DMS114 treated with DMSO at 0.1 percent for 48 hours (cell line): ENCODE results near the gene PCK1.

ENCODE experiments used
- DNase-seq: peaks from one replicate; lab custom pipeline; 2025; ENCODE audit not compliant: unreplicated experiment; lab: John Stamatoyannopoulos, UW

The PCK1 gene

GRCh38 chr20:57559658-57560553 lies 1.0 kb upstream of the PCK1 start:
- no peak for DNase-seq

DNA sequence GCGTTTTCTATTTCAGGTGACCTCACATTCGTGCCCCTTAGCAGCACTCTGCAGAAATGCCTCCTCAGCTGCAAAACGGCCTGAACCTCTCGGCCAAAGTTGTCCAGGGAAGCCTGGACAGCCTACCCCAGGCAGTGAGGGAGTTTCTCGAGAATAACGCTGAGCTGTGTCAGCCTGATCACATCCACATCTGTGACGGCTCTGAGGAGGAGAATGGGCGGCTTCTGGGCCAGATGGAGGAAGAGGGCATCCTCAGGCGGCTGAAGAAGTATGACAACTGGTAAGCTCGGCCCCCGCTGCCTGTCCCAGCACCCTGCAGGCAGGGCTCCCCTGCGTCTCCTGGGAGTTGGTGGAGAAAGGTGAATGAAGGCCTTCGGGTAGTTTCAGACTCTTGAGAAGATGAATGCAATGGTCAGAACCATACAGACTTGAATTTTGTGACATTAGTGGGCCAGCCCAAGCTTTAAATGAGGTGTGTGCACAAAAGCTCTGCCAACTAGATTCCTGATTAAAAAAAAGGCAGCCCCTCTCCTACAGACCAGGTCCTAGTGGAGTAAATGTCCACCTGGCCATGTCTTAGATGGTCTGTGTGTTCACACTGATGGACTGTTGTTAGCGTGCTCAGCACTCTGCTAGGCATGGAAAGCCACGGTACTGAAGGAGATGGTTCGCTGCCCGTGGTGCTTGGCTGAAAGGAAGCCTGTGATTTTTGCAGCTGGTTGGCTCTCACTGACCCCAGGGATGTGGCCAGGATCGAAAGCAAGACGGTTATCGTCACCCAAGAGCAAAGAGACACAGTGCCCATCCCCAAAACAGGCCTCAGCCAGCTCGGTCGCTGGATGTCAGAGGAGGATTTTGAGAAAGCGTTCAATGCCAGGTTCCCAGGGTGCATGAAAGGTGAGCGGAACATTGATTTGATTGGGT lies 708 bp downstream of the PCK1 start:
- no peak for DNase-seq

- no peak for DNase-seq
These were observed 1.9 kb downstream of the PCK1 start for GRCh38 chr20:57562541-57563465.

GRCh38 chr20:57563522-57563921 lies 2.6 kb downstream of the PCK1 start:
- DNase-seq, result no peak

DNA sequence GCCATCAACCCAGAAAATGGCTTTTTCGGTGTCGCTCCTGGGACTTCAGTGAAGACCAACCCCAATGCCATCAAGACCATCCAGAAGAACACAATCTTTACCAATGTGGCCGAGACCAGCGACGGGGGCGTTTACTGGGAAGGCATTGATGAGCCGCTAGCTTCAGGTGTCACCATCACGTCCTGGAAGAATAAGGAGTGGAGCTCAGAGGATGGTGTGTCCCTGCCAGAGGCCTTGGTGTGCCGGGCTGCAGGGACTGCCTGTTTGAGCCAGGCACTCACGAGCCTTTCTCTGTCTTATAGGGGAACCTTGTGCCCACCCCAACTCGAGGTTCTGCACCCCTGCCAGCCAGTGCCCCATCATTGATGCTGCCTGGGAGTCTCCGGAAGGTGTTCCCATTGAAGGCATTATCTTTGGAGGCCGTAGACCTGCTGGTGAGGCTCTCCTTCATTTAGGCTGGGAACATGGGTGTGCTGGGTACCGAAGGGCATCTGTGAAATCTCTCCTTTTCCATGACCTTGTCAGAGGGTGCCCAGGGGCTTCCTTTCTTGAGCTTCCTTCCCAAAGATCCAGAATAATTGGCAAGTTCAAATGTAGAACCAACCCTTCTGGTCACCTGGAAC lies 3.4 kb downstream of the PCK1 start:
- no peak for DNase-seq

GRCh38 chr20:57564951-57565642 lies 4.2 kb downstream of the PCK1 start:
- DNase-seq, result no peak

DNA sequence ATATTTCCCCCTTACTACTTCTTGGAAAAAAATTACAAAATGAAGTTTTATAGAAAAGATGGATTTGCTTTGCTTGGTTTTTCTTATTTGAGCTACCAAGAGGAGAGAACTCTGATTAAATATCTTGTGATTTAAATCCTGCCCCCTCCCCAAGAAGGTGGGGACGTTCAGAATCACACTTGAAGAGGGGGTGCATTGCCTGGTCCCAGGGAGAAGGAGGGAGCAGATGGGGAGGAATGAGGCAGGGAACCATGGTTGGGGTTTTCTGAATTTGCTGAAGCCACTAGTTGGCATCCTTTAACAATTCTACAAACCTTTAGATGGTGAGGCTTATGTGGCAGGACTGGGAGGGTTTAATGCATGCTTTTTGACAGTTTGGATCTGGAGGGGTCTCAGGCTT lies 5.5 kb downstream of the PCK1 start:
- no peak for DNase-seq

GRCh38 chr20:57566803-57567459 lies 6.0 kb downstream of the PCK1 start:
- DNase-seq, result no peak

DNA sequence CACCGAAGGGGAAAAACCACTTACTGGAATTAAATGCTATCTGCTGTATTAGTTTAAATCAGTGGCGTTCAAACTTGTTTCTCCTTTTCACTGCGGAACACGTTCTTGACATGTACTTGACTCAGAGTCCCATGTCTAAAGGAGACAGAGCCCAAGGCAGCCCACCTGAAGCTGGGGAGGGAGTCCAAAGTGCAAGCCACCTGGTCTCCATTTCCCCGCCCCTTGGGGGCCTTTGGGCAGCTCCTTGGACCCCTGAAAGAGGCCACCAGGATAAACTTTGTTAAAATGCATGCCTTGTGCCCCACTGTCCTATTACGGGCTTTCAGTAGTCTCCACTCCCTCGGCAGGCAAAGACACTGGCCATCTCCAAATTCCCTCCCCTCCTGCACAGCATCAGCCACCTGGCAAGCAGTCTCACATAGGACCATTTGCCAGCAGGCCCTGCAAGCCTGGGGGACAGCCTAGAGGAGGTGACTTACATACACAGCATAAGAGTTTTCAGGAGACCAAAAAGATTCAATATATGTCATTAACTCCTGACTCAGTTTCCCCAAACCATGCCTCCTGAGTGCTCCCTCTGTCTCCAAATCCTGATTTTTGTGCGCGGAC lies 6.7 kb downstream of the PCK1 start:
- DNase-seq, result no peak

GRCh38 chr20:57568088-57568896 lies 7.4 kb downstream of the PCK1 start:
- no peak for DNase-seq

DNA sequence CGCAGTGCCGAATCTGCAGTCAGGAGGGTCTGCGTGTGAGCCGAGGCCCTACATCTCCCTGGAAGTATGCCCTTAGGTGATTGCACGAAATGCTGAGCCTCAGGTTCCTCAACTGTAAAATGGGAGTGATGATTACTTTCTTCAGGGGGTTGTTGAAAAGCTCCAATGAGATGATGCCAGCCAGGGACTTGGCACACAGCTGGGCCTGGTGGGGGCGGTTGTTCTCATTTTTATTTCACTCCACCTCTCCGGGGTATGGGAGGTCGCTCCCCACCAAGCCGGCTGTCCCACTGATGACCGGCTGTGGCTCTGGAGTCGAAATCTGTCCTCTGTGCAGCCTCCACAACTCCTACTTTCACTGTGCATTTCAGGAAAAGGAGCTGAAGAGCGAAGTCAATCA lies 8.1 kb downstream of the PCK1 start:
- no peak for DNase-seq

DNA sequence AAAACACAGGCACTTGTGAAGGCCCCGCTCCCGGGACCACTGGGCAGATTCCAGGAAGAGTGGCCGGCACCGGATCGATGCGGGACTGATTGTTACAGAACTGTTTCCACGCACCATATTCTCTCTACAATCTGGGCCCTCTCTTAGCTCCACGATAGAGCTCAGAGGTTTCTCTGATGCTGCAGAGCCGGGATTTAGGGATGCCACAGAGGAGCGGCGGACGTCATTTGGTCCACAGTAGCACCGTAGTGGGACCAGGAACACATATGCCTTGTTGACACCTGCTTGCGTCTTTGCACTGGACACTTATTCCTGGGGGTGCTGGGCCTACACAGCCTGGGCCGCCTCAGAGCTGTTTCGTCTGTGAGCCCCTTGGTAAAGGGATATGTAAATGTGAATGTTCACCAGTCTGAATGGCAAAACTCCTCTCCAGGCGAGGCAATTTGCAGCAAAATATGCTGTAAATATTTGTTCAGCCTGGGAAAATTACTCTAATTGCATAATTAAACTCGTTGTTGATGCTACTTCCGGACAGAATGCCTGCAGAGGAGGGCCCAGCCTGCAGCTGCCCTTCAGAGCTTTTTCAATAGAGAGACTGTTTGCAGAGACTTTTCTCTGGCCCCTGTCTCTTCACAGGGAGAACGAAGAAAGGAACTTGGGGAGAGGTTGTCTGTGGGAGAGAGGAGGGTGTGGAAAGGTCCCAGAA lies 9.4 kb downstream of the PCK1 start:
- no peak for DNase-seq

- DNase-seq, result no peak
These were observed 10.0 kb downstream of the PCK1 start for GRCh38 chr20:57570920-57571319.

- DNase-seq, result no peak
These were observed 11.0 kb downstream of the PCK1 start for GRCh38 chr20:57571782-57572416.

DNA sequence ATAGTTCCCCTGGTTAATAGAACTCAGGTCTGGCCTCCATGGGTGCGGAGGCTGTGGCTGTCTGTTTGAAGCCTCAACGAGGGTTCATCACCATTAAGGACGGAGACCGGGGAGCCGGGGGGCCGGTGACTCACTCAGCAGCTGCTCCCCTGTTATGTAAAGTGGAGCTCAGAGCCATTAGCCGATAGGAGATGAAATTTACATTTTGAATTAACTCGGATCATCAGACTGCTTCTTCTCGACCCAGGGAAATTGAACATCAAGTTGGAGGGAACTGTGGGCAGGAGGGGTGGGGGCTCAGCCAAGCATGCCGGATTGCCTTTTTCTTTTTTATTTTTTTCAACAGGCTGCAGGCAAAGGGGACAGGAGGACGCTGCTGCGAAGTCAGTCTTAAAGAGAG lies 12.3 kb downstream of the PCK1 start:
- DNase-seq, result no peak

- no peak for DNase-seq
These were observed 13.0 kb downstream of the PCK1 start for GRCh38 chr20:57573894-57574293.

DNA sequence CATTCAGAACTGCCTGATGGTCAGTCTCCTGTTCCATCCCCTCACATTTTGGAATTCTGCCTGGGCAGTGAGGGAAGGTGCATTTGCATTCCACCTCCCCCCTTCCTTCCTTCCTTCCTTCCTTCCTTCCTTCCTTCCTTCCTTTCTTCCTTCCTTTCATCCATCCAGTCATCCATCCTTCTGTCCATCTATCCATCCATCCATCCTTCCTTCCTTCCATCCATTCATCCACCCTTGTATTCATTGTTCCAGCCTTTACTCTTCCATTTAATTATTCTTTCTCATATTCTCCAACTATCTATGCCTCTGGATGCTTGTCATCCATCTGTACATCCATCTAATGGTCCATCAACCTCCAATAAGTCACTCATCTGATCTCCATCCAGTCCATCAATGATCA lies 14.0 kb downstream of the PCK1 start:
- no peak for DNase-seq
